GM12865 (cell line): Measurements from ENCODE around the gene ATP9B.

ENCODE experiments used
- DNase-seq: peaks from one replicate; pipeline ENCODE4 v3.0.0; 2010; ENCODE audit warnings: low read depth
- H3K4me3 ChIP-seq: 2 replicates; pipeline ENCODE4 v1.5.1; 2011; ENCODE audit warnings: mild to moderate bottlenecking, low read depth, low read length, control low read depth
- TF ChIP-seq, protein P1 (sequence below): IDR thresholded peaks from 2 replicates; pipeline ENCODE4 v1.5.1; 2011; ENCODE audit warnings: low read length, control low read depth, low read depth, inconsistent platforms; ENCODE audit not compliant: insufficient read depth; ENCODE audit errors: missing control alignments

ATP9B gene

DNA sequence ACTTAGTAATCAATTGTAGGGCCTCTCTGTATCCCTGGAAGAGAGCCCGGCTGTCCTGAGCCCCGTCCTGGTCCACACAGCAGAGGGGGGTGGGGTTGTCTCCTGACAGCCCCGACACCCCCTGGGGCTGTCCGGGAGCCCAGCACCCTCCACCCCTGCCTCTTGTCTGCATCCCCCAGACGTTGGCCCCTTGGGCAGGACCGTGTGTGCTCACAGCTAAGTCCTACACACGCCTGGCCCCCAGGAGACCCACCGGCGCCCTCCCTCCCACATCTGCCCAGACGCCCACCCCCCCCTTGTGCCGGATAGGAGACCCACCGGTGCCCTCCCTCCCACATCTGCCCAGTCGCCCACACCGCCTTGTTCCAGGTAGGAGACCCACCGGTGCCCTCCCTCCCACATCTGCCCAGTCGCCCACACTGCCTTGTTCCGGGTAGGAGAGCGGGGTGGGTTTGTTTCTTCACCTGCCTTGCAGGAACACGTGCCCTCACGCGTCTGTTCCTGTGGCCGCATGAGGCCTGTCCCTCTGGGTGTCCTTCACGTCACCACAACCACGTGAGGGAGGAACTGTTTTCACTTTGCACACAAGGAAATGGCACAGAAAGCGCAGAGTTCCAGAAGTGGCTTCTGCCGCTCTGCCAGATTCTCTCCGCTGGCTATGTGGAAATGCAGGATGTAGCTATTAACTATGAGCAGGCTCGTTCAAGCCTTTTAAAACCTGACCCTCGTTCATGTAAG is 265.5 kb downstream of the ATP9B start:
- H3K4me3 ChIP-seq, result no peak overlapping the region
- TF ChIP-seq, protein P1, sequence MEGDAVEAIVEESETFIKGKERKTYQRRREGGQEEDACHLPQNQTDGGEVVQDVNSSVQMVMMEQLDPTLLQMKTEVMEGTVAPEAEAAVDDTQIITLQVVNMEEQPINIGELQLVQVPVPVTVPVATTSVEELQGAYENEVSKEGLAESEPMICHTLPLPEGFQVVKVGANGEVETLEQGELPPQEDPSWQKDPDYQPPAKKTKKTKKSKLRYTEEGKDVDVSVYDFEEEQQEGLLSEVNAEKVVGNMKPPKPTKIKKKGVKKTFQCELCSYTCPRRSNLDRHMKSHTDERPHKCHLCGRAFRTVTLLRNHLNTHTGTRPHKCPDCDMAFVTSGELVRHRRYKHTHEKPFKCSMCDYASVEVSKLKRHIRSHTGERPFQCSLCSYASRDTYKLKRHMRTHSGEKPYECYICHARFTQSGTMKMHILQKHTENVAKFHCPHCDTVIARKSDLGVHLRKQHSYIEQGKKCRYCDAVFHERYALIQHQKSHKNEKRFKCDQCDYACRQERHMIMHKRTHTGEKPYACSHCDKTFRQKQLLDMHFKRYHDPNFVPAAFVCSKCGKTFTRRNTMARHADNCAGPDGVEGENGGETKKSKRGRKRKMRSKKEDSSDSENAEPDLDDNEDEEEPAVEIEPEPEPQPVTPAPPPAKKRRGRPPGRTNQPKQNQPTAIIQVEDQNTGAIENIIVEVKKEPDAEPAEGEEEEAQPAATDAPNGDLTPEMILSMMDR, result no peak
- no peak for DNase-seq

DNA sequence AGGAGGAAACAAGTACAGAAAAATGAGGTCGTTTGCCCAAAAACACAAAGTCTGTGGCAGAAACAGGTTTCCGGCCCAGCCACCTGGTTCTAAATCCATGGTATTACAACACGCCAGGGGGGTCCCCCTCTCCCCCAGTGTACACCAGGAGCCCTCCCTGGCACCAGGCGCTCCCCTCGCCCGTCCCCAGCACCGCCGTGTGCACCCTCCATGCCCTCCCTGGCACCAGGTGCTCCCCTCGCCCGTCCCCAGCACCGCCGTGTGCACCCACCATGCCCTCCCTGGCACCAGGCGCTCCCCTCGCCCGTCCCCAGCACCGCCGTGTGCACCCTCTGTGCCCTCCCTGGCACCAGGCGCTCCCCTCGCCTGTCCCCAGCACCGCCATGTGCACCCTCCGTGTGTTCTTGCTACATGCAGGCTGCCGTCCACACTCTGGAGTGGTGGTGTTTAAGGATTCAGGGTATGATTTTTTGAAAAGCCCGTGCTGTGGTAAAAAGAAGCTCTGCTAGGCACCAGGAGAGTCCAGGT is 266.7 kb downstream of the ATP9B start:
- TF ChIP-seq, protein P1, result no peak
- no peak overlapping the region for H3K4me3 ChIP-seq
- DNase-seq, result no peak

DNA sequence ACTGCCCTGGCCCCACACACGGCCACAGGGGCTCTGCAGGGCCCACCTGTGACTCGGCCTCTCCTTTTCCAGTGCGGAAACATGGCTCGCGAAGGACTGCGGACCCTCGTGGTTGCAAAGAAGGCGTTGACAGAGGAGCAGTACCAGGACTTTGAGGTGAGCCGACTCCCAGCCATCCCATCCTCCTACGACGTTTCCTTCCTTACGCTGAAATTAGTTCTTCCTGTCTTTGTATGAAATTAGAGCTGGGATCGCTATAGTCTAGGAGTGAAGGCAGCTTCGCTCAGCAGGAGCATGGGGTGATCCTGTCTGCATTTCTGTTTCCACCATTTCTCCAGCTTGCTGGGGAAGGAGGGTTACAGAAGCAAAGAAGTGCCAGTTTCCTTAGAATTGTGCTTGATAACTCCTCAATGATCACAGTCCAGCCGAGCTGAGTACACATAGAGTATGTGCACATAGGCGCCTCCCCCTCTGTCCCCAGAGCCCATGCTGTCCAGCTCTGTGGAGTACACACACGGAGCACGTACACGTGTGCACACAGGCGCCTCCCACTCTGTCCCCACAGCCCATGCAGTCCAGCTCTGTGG is 267.5 kb downstream of the ATP9B start:
- TF ChIP-seq, protein P1, result no peak
- no peak overlapping the region for H3K4me3 ChIP-seq
- DNase-seq, result no peak

DNA sequence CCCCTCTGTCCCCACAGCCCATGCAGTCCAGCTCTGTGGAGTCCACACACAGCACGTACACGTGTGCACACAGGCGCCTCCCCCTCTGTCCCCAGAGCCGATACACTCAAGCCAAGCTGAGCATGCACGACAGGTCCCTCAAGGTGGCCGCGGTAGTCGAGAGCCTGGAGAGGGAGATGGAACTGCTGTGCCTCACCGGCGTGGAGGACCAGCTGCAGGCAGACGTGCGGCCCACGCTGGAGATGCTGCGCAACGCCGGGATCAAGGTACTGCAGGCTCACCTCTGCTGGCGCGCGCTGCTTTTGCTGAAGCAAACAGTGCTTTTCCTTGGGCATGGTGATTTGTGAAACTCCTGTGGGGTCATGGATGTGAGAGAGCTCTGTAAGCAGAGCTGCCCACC is 268.0 kb downstream of the ATP9B start:
- no peak overlapping the region for H3K4me3 ChIP-seq
- no peak for DNase-seq
- TF ChIP-seq, protein P1, result no peak

DNA sequence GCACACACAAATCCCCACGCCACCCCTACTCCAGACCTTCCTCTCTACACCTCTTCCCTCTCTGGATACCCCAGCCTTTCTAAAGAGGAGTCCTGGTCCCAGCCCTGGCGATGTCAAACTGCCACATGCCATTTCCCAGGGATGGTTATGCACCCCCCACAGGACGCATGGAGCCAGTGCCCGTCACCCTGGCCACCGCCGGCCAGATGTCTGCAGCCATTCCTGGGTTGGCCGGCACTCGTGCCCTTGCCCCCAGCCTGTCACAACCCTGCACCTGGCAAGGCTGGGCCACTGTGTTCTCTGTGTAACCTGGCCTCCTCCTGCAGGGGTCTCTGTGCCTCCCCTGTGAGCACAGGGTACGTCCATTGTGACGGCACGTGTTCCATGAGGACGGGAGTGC is 268.4 kb downstream of the ATP9B start:
- DNase-seq, result no peak
- TF ChIP-seq, protein P1, result no peak

DNA sequence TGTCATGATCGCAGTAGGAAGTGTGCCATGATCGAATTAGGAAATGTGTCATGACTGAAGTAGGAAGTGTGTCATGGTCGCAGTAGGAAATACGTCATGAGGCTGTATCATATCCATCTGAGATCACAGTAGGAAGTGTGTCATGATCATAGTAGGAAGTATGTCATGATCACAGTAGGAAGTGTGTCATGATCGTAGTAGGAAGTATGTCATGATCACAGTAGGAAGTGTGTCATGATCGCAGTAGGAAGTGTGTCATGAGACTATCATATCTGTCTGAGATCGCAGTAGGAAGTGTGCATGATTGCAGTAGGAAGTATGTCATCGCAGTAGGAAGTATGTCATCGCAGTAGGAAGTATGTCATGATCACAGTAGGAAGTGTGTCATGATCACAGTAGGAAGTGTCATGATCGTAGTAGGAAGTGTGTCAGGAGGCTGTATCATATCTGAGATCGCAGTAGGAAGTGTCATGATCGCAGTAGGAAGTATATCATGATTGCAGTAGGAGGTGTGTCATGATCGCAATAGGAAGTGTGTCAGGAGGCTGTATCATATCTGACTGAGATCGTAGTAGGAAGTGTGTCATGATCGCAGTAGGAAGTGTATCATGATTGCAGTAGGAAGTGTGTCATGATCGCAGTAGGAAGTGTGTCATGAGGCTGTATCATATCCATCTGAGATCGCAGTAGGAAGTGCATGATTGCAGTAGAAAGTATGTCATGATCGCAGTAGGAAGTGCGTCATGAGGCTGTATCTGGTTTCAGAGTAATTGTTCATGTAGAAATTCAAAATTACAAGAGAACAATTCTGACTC is 270.1 kb downstream of the ATP9B start:
- TF ChIP-seq, protein P1, result no peak
- DNase-seq, result no peak
- no peak overlapping the region for H3K4me3 ChIP-seq

More for the DNA sequence above, 268.4 kb downstream of the ATP9B start:
- no peak overlapping the region for H3K4me3 ChIP-seq
